Left ventricle myocardium inferior (tissue), 1 donor: ENCODE measurements around the gene HSPA12B. TPM values are rescaled to one million over a fixed set of nuclear protein-coding genes. Genes with fewer than 3 reads are reported as not detected.

Experiments used
- DNase-seq: peaks from one replicate; pipeline ENCODE4 v3.0.0-alpha.2; 2020
- H3K27ac ChIP-seq: fragments of 200-600 bp; replicated peaks from 2 replicates; pipeline ENCODE4 v1.8.0; 2021
- H3K27me3 ChIP-seq: fragments of 200-600 bp; 2 replicates; pipeline ENCODE4 v1.8.0; 2021; ENCODE audit warnings: low read depth
- H3K36me3 ChIP-seq: fragments of 200-600 bp; 2 replicates; pipeline ENCODE4 v1.8.0; 2021
- H3K4me1 ChIP-seq: fragments of 200-600 bp; 2 replicates; pipeline ENCODE4 v1.8.0; 2021
- H3K4me3 ChIP-seq: fragments of 200-600 bp; 2 replicates; pipeline ENCODE4 v1.8.0; 2021; ENCODE audit warnings: mild to moderate bottlenecking, moderate library complexity
- H3K9me3 ChIP-seq: fragments of 200-600 bp; replicated peaks from 2 replicates; pipeline ENCODE4 v1.8.0; 2021
- intact Hi-C: fragments of 100-400 bp; cut with micrococcal nuclease; formaldehyde crosslinking; loops from one replicate; pipeline ENCODE4 v1.11.0; 2022
- long read RNA-seq: library from polyadenylated mRNA; unstranded; transcript quantifications from one replicate; pipeline ENCODE4 v2.0.0, GENCODE V29; 2021
- total RNA-seq: library from RNA; stranded (reverse); fragmentation: NEBNext Ultra II Directional; extraction: Animal tissue kit (Norgen Biotek cat#: 25700); gene quantifications from one replicate; pipeline ENCODE4 v1.2.1, GENCODE V29; 2021
- TF ChIP-seq, protein P1 (sequence below): fragments of 200-600 bp; IDR thresholded peaks from 2 replicates; pipeline ENCODE4 v1.8.0; 2021; ENCODE audit warnings: antibody characterized with exemption, mild to moderate bottlenecking, borderline replicate concordance
- donor health status: DM: no; HTN: yes; CAD: no; lungs with severe emphysema.

HSPA12B gene
- 12.5 TPM for total RNA-seq
- long read RNA-seq, transcript HSPA12B-201 (13 exons, 3,151 nt), result major isoform, 26 of 65 reads
- long read RNA-seq, partial matches to known transcripts, result 28 of 65 reads
- long read RNA-seq, other reads (novel, unspliced or antisense), result 9 of 65 reads

- peaks cover 93% of the 10 kb centered on the region for H3K4me1 ChIP-seq
- H3K36me3 ChIP-seq, result peaks cover 3% of the 10 kb centered on the region
- peak within 1 kb of the TSS; percentile 95 for H3K27ac ChIP-seq
- peaks cover 41% of the 10 kb centered on the region for H3K27me3 ChIP-seq
- H3K9me3 ChIP-seq, result no peaks in the 10 kb centered on the region
- peak within 1 kb of the TSS; percentile 78 for H3K4me3 ChIP-seq
- no peak for DNase-seq
- intact Hi-C loops, result no loop called here
- TF ChIP-seq, protein P1, sequence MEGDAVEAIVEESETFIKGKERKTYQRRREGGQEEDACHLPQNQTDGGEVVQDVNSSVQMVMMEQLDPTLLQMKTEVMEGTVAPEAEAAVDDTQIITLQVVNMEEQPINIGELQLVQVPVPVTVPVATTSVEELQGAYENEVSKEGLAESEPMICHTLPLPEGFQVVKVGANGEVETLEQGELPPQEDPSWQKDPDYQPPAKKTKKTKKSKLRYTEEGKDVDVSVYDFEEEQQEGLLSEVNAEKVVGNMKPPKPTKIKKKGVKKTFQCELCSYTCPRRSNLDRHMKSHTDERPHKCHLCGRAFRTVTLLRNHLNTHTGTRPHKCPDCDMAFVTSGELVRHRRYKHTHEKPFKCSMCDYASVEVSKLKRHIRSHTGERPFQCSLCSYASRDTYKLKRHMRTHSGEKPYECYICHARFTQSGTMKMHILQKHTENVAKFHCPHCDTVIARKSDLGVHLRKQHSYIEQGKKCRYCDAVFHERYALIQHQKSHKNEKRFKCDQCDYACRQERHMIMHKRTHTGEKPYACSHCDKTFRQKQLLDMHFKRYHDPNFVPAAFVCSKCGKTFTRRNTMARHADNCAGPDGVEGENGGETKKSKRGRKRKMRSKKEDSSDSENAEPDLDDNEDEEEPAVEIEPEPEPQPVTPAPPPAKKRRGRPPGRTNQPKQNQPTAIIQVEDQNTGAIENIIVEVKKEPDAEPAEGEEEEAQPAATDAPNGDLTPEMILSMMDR, result no peak
Measured at GRCh38 chr20:3732327-3733118, at the start of gene HSPA12B. TSS of gene HSPA12B (plus strand) at chr20:3732685. CDS start at chr20:3738675, 5,990 bp downstream.

DNA sequence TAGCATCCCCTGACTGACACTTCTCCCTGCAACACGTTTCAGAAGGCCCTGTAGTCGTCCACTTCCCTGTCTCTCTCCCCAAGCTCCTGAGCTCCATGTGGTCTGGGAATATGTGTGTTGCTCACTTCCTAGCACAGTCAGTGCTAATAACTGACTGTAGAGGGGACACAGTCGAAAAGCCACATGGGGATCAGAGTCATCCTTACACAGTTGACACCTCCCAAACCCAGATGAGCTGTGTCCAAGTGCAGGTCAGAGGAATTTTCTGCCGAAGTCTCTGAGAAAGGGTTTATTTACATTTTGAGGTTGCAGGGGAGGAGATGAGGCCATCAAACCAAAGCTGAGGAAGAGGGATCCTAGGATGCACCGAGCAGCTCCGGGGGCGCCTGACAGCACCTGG is 47.1 kb upstream of the HSPA12B start:
- Histone ChIP-seq H3K27me3 (peaks cover 34% of the 10 kb centered on the region), H3K36me3 (no peaks in the 10 kb centered on the region), H3K27ac (no peak overlapping the region), H3K9me3 (no peaks in the 10 kb centered on the region), H3K4me3 (no peak overlapping the region), H3K4me1 (peaks cover 38% of the 10 kb centered on the region)
- intact Hi-C loops, result no loop called here
- TF ChIP-seq, protein P1, result no peak
- DNase-seq, result no peak

- H3K27ac ChIP-seq, result peak overlapping the region; percentile 75
- TF ChIP-seq, protein P1, result no peak
- H3K4me1 ChIP-seq, result peaks cover 29% of the 10 kb centered on the region
- H3K4me3 ChIP-seq, result no peak overlapping the region
- H3K36me3 ChIP-seq, result no peaks in the 10 kb centered on the region
- H3K27me3 ChIP-seq, result peaks cover 23% of the 10 kb centered on the region
- no peak for DNase-seq
- no peaks in the 10 kb centered on the region for H3K9me3 ChIP-seq
- intact Hi-C loops, result no loop called here
Measured at GRCh38 chr20:3686421-3686820, 46.1 kb upstream of the HSPA12B start.

GRCh38 chr20:3686867-3687321 is 45.6 kb upstream of the HSPA12B start:
- Histone ChIP-seq H3K36me3 (no peaks in the 10 kb centered on the region), H3K27ac (peak overlapping the region; percentile 75), H3K27me3 (peaks cover 19% of the 10 kb centered on the region), H3K9me3 (no peaks in the 10 kb centered on the region), H3K4me3 (peak overlapping the region; percentile 19), H3K4me1 (peaks cover 24% of the 10 kb centered on the region)
- TF ChIP-seq, protein P1, result no peak
- intact Hi-C loops, result no loop called here
- DNase-seq, result peak; percentile 83

DNA sequence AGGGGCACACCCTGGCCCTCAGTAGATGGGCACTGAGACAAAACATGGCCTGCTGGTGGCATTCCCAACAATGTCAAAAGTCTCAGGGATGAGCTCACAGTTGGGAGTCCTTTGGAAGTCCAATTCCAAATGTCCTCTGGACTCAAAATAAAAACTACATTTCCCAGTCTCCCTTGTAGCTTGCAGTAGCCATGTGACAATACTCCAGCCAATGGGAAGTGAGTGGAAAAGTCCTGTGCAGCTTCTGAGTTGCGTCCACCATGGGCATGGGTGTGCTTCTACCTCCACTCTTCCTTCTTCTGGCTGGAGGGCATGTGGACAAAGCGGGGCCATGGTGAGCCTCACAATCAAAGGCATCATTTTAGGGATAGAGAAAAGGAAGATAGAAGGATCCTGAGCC is 44.8 kb upstream of the HSPA12B start:
- intact Hi-C loops, result no loop called here
- DNase-seq, result no peak
- Histone ChIP-seq H3K9me3 (no peaks in the 10 kb centered on the region), H3K4me1 (peaks cover 18% of the 10 kb centered on the region), H3K27ac (peak overlapping the region; percentile 75), H3K36me3 (no peaks in the 10 kb centered on the region), H3K4me3 (no peak overlapping the region), H3K27me3 (peaks cover 11% of the 10 kb centered on the region)
- TF ChIP-seq, protein P1, result no peak
